Activated effector memory CD4-positive, alpha-beta T cell treated with Interleukin-2 at 50 U/mL for 16 hours (primary cell): ENCODE data around the gene SOD1.

Experiments
- DNase-seq: peaks from one replicate; pipeline ENCODE4 v3.0.0-alpha.2; 2020

SOD1 gene

DNA sequence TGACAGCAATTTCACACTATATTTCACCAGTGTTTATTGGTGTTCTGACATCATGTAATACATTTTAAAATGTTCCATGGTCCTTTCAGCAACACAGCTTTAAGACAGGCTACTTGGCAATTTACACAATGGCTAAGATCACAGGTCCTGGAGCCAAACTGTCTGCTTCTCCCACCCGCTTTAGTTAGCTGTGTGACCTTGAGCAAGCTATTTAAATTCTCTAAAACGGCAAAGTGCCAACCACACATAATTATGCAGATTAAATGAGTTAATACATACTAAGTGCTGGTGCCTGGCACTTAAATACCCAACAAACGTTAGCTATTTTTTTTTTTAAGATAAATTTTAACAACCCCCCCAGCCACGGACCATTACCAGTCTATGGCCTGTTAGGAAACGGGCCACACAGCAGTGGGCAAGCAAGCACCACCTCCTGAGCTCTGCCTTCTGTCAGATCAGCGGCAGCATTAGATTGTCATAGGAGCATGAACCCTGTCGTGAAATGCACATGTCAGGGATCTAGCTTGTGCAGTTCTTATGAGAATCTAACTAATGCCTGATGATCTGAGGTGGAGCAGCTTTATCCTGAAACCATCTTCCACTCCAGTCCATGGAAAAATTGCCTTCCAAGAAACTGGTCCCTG lies 26.9 kb downstream of the SOD1 start:
- no peak for DNase-seq

DNA sequence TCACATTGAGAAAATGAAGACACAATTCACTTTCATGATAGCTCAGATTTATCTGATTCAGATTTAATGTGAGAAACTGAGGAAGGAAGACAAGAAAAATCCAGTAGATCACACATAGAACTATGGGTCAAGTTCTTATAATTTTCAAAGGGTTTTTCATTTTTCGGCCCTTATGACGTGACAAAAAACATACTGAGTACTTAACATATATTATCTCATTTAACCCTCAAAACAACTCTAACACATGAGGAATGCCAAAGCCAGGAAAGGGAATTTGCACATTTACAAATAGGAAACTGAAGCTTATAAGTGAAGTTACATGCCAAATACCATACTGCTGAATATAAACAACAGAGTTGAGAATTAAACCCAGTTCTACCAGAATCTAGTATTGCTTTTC lies 27.6 kb downstream of the SOD1 start:
- no peak for DNase-seq

DNA sequence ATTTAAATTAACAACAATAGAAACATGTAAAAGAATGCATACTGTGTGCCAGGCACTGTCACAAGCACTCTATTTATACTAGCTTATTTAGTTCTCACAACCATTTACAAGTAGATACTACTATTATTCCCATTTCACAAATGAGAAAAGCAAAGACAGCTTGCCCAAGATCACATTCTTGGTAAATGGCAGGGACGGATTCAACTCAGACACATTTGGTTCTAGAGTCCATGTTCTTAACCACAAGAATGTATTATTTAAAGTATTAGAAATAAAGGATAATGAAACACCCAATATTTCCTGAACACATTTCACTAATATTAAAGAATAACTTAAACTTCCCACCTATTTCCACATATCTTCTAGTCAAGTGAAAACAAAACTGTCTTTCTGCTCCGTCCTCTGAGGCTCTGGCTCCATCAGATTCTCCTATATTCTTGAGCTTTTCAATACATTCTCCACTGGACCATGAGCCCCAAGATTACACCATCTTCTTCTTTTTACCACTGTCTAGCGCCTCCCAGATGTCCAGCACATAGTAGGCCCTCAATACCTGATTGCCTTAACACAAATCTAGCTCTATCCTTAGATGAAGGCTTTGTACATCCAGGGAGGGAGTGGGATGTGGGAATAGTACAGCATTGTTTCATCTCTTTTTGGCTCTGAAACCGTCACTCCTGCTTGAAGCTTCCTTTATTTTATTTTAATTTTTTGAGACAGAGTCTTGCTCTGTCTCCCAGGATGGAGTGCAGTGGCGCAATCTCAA lies 29.3 kb downstream of the SOD1 start:
- DNase-seq = no peak

DNA sequence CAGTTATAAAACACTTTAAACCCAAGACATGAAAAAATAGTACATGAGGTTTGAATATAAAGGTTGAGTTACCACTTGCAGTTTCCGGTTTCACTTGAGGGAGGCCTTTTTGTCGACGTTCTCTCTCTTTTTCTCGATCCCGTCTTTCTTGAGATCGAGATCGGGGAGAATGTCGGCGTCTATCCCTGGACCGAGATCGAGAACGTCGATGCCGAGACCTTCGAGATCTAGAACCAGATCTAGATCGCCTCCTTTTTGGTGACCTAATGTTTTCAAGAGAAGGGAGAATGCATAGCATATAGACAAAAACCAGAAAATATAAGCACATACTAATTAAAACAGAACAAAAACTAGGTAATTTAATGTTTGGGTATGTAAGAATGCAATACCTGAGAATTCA lies 33.7 kb downstream of the SOD1 start:
- DNase-seq = no peak

DNA sequence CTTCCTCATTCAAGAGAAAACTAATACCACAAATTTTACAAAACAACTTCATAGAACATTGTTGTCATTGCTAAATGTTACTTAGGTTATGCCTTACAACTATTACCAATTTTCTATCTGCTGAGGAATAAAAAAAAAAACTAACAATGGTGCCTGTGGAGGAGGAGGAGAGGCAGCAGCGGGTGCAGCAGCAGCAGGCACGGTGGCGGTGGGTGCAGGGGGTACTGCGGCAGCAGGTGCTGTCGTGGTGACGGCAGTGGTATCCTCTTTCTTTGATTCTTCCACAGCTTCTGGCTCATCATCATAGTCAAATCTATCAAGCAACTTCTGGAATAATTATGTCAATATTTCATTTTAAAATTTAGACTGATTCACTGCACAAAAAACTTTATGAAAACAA lies 36.9 kb downstream of the SOD1 start:
- no peak for DNase-seq

DNA sequence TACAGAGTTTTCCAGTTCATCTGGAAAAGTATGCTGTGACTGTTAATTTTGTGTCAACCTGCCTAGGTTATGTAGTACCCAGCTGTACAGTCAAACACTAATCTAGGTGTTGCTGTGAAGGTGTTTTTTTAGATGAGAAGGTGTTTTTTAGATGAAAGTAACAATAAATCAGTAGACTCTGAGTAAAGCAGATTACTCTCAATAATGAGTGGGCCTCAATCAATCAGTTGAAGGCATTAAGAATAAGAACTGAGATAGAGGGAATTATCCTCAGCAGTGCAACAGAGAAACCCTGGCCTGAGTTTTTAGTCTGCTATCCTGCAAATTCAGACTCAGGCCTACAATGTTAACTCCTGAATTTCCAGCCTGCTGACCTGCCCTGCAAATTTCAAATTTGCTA lies 39.0 kb downstream of the SOD1 start:
- DNase-seq = no peak

DNA sequence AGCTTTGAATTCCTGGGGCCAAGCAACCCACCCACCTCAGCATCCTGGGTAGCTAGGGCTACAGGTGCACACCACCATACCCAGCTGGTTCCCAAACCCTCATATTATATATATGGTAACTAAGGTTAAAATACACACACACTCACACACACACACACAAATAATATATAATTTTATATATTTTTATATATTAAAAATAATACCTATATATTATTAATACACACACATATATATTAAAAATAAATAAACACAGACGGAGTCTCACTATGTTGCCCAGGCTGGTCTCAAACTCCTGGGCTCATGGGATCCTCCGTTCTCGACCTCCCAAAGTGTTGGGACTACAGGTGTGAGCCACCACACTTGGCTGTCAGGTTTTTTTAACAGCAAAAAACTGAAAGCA lies 40.5 kb downstream of the SOD1 start:
- no peak for DNase-seq

DNA sequence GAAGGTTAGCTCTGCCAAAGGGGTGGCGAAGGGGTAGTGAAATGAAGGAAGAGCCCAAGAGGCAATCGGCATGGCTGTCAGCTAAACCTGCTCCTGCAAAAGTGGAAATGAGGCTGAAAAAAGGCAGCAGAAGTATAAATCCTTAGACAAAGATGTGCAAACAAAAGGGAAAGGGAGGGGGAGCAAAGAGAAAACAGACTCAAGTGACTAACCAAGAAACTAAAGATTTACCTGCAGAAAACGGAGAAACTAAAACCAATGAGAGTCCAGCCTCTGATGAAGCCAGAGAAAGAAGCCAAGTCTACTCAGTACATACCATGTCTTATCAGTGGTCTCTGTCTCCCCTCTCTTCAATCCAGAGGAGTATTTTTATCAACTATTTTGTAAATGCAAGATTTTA lies 47.1 kb downstream of the SOD1 start:
- no peak for DNase-seq

DNA sequence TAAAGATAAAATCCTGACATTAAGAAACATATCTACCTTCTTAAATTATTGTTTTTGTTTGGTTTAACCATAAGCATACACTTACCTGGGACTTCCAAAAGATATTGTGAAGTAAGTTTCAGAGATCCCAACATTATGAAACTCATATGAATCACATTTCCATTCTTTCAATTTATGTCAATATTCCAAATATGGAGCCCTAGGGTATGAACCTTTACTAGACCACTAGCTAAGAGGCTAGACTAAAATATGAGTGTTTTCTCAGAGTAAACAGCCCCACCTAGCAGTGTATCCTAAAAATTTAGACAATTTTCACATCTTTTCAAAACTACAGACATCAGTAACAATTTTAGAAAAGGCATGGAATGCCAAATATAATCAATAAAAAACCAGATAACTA lies 48.0 kb downstream of the SOD1 start:
- DNase-seq = no peak

DNA sequence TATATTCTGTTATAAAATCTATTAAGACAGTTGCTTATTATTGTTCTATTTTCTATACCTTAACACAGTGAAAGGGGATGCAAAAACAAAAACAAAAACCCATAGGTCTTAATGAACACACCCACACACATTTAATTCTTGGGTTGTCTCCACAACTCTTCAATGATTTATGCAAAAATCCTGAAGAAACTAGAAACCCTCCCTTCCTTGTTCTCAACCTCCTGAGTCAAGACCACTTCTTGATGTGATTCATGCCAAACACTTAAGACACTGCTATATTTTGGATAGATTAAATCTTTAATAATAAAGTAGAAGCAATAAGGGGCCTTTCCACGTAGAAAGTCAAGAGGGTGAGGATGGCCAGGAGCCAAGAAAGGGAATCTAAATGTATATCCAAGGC lies 49.0 kb downstream of the SOD1 start:
- no peak for DNase-seq

DNA sequence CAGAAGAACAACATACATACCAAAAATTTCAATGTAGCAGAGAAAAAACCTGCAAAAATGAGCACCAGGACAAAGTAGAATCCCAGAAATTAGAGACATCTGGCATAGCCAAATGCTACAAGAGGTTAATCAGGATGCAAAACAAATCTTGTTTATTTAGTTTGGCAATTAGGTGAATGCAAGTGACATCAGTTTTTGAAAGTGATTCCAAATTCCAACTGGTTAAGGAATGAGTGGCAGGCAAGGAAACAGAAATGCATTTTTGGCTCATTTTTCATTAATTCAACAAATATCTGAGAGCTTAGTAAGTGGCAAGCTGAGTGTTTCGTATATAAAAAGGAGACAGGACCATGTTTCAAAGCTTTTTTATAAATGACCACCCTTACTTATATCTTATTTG lies 51.1 kb downstream of the SOD1 start:
- no peak for DNase-seq

DNA sequence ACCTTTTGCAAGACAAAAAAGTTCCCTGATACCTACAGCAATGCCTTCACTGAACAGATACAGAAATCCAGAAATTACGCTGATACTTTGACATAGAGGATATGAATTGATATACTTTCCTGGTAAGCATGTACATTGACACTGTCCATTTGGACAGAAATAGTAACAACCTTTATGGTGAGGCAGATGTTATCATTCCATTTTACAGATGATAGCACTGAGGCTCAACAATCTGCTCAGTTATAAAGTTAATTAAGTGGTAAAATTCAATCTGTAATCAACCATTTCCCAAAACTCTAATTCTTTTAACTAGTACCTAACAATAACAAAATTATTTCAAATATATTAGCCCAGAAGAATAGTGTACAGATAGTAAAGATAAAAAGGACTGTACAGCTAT lies 51.8 kb downstream of the SOD1 start:
- DNase-seq = no peak

DNA sequence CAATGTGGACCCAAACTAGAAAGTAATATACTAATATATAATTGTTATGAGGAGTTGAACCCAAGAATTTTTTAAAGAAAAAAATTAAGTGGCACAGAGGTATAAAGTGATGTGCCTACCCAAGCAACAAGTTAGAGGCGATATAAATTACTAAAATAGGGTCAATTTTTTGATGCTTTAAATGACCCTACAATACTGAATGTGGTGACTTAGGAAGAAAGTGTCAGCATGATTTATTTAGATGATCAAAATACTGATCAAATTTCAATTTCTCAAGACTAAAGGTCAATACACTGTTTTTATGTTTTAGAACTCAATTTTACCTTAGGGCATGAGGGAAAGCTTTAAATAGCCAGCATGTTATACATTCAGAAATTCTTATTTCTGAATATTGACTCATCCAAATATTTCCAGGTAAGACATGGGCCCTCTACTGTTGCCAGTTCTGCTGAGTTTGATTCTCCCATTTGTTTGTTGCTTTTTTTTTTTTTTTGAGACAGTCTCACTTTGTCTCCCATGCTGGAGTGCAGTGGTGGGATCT lies 52.3 kb downstream of the SOD1 start:
- no peak for DNase-seq

DNA sequence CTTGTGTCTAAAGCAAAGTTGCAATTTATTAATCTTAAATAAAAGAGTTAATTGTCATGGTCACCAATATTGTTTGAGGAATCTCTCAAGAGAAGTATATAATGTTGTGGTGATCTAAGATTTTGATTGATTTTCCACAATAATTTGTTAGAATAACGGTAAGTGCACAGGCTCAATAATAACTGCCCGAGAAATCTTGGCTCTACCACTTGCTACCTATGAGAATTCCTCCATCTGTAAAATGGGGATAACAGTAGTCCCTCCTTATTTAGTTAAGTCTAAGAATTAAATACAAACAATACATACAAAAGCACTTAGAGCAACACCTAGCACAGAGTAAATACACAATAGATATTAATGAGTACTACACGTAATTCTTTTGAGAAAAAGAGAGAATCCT lies 53.6 kb downstream of the SOD1 start:
- DNase-seq = no peak

DNA sequence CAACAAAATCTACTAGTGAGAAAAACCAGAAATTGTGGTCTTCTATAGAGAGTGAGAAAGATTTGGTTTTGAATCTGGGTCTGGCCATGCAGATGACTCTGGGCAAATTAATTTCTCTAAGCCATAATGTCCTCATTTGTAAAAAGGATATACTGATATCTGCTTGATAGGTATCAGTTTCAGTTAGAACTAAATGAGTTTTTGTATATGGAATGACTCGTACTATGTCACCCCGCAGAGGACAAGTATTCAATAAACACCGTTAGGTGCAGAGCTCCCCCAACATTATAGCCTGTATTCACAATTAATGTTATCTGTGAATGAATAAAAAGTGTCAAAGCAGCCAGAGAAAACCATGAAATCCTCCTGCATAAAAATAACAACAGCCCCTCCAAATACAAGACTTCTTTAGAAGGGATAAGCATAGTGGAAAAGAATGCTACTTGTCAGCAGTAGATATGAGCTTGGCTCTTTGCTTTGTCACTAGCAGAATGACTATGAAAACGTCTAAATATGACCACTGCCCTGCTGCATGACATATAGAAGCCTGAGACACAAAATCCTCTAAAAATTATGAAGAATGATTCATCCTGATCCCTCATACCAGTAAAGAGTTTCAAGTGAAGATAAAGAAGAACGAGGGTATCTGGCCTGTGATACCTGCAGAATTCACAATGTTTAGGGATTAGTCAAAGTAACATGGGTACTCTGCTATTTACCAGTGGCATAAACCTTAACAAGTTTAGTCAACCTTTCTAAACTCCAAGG lies 54.7 kb downstream of the SOD1 start:
- DNase-seq = no peak

DNA sequence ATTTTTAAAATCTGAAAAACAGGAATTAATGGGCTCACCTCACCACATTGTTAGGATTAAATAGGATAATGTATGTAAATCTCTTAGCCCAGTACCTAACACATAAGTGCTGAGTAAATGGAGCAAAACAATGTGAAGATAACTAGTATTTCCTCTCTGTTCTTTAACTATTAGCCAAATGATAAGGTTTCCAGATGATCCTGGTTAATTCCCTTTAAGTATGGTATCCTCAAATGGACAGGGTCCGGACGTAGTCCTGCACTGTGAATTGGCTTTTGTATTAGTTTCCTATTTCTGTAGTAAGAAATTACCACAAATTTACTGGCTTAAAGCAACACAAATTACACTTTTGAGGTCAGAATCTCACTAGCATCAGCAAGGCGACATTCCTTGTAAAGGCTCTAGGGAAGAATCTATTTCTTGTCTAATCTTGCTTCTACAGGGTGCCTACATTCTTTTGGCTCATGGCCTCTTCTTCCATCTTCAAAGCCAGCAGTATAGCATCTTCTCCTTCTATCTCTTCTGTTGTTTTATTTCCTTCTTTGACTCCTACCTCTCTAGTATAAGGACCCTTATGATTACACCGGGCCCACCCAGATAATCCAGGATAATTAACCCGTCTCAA lies 55.4 kb downstream of the SOD1 start:
- no peak for DNase-seq

DNA sequence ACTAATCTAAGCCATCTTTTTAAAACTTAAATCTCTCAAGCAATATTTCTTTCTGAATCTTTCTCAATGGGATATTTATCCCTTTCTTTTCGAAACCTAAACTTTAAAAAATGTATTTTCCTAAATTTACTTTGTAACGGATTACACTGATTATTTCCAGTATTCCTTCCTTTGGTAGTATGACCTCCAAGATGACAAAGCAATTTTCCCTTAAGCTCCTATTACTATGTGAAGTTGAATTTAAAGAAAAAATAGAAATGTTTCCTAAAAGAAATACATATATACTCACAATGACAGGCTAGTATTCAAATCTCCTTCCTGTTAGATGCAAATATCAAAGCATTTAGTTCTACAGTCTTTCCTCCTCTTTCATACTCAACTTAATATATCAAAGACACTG lies 56.6 kb downstream of the SOD1 start:
- DNase-seq = no peak
